ENCODE measurements around the gene KRT74. TPM values are rescaled to one million over a fixed set of nuclear protein-coding genes. Genes with fewer than 3 reads are reported as not detected.

KRT74 gene
- total RNA-seq, 1 experiment from 2014 or later, result not detected

DNA sequence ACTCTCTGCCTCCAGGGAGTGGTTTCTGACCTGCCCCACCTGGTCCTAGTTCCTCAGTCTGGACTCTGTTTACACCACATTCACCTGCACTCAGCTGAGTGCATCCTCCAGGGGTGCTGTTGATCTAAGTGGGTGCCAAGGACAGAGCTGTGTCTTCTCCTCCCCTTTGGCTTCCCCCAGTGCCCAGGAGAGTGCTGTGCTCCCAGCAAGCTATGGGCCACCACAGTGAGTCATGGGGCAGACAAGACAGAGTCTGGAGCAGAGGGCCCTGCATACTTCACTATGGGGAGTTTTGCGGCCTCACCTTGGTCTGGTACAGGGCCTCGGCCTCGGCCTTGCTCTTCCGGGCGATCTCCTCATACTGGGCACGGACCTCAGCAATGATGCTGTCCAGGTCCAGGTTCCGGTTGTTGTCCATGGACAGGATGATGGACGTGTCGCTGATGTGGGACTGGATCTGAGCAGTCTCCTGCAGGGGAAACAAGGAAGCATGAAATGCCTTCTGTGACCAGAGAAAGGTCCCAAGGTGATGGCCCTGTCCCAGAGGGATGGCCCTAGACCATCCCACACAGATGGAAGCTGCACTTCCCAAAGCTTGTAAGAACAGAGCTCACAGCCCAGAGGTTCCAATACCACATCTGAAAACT lies 39.9 kb upstream of the KRT74 start:
- ATAC-seq (no peak), DNase-seq (ENCODE audit: low read depth, low spot score) (no peak)
- in situ Hi-C loops (cut with HindIII; ENCODE audit: low pct_unique_long_range_greater_than_20kb, low sequenced_read_pairs), result no loop called here

DNA sequence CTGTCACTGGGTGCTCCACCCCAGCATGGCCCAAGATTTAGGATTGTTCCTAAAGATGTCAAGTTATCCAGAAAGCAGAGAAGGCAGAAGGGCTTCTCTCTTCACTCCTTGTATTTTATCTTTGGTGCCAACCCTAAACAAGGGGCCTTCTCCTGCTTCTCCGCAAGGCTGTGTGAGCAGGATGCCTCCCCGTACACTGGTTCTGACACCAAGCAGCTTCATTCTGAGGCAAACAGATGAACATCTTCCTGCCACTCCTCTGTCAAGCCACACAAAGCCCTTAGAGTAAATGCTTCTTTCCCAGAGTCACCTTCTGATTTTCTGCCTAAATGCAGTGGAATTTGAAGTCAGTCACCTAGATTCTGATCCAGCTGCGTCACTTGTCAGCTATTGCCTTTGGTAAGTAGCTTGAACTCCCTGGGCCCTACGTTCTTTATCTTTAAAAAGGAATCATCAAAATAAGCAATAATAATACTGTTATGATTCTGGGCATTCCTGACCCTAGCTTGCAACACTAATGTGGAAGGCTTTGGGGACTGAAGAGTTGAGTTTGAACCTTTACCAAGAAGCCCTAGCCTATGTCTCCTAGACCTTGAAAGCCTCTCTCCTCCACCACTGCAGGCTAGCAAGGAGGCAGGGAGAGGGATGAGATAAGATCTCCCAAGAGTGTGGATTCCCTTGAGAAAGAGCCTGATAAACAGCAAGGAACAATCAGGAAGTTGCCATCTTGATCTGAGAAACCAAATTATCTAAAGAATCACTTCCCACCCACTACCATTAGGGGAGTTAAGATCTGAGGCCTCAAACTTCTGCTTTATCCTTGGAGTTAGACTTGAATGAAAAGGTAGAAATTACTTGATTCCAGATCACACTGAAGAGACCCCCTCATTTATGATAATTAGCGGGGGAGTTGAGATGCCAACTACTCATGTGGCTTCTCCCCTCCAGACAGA lies 39.1 kb upstream of the KRT74 start:
- no peaks in the 10 kb centered on the region for H3K9me3 ChIP-seq (ENCODE audit: control insufficient read depth, insufficient read depth, low read depth, low read length)
- no peak overlapping the region for H3K27ac ChIP-seq (ENCODE audit: low read length)
- no peaks in the 10 kb centered on the region for H3K36me3 ChIP-seq (ENCODE audit: control insufficient read depth, insufficient read depth, low read length)
- no TSS peak for BruUV-seq (replicated peaks)
- peaks cover 8% of the 10 kb centered on the region for H3K27me3 ChIP-seq (ENCODE audit: control insufficient read depth, insufficient read depth, low read length)
- H3K4me1 ChIP-seq (ENCODE audit: control insufficient read depth, insufficient read depth, low read length), result no peaks in the 10 kb centered on the region
- no peak for DNase-seq (ENCODE audit: low read depth, low spot score)
- no peak overlapping the region for H3K4me3 ChIP-seq (ENCODE audit: low read depth in 2 of 2, low read length in 2 of 2)
- ChIA-PET CTCF (no interaction called here), POLR2A (no interaction called here)
- no peak for TF ChIP-seq TCF7L2 (IDR thresholded peaks at IDR 0.05; ENCODE audit: low read depth, low read length)
- TF ChIP-seq SIN3A (IDR thresholded peaks at IDR 0.05; ENCODE audit: borderline replicate concordance, insufficient read depth, low read depth, low read length), result no peak
- TF ChIP-seq POLR2AphosphoS5 (IDR thresholded peaks at IDR 0.05; ENCODE audit: low read depth, low read length), result no peak
- TF ChIP-seq, protein P1, sequence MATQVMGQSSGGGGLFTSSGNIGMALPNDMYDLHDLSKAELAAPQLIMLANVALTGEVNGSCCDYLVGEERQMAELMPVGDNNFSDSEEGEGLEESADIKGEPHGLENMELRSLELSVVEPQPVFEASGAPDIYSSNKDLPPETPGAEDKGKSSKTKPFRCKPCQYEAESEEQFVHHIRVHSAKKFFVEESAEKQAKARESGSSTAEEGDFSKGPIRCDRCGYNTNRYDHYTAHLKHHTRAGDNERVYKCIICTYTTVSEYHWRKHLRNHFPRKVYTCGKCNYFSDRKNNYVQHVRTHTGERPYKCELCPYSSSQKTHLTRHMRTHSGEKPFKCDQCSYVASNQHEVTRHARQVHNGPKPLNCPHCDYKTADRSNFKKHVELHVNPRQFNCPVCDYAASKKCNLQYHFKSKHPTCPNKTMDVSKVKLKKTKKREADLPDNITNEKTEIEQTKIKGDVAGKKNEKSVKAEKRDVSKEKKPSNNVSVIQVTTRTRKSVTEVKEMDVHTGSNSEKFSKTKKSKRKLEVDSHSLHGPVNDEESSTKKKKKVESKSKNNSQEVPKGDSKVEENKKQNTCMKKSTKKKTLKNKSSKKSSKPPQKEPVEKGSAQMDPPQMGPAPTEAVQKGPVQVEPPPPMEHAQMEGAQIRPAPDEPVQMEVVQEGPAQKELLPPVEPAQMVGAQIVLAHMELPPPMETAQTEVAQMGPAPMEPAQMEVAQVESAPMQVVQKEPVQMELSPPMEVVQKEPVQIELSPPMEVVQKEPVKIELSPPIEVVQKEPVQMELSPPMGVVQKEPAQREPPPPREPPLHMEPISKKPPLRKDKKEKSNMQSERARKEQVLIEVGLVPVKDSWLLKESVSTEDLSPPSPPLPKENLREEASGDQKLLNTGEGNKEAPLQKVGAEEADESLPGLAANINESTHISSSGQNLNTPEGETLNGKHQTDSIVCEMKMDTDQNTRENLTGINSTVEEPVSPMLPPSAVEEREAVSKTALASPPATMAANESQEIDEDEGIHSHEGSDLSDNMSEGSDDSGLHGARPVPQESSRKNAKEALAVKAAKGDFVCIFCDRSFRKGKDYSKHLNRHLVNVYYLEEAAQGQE (IDR thresholded peaks at IDR 0.05; ENCODE audit: insufficient read depth in 1 of 2, low read depth in 2 of 2, low read length in 1 of 2), result no peak
- TF ChIP-seq, protein P2, sequence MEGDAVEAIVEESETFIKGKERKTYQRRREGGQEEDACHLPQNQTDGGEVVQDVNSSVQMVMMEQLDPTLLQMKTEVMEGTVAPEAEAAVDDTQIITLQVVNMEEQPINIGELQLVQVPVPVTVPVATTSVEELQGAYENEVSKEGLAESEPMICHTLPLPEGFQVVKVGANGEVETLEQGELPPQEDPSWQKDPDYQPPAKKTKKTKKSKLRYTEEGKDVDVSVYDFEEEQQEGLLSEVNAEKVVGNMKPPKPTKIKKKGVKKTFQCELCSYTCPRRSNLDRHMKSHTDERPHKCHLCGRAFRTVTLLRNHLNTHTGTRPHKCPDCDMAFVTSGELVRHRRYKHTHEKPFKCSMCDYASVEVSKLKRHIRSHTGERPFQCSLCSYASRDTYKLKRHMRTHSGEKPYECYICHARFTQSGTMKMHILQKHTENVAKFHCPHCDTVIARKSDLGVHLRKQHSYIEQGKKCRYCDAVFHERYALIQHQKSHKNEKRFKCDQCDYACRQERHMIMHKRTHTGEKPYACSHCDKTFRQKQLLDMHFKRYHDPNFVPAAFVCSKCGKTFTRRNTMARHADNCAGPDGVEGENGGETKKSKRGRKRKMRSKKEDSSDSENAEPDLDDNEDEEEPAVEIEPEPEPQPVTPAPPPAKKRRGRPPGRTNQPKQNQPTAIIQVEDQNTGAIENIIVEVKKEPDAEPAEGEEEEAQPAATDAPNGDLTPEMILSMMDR (IDR thresholded peaks at IDR 0.05), result no peak
- intact Hi-C loops (cut with micrococcal nuclease; ENCODE audit: unreplicated experiment) (no loop called here), in situ Hi-C loops (cut with HindIII; ENCODE audit: low pct_unique_long_range_greater_than_20kb, low sequenced_read_pairs) (no loop called here)
- ATAC-seq, result no peak

More for the DNA sequence above, 39.9 kb upstream of the KRT74 start:
- H3K4me1 ChIP-seq (ENCODE audit: control insufficient read depth, insufficient read depth, low read length), result no peaks in the 10 kb centered on the region
- POLR2A ChIA-PET, result no interaction called here
- H3K27ac ChIP-seq (ENCODE audit: low read length), result no peak overlapping the region
- TF ChIP-seq, protein P1 (IDR thresholded peaks at IDR 0.05; ENCODE audit: insufficient read depth in 1 of 2, low read depth in 2 of 2, low read length in 1 of 2), result no peak
- TF ChIP-seq POLR2AphosphoS5 (IDR thresholded peaks at IDR 0.05; ENCODE audit: low read depth, low read length) (no peak), SIN3A (IDR thresholded peaks at IDR 0.05; ENCODE audit: borderline replicate concordance, insufficient read depth, low read depth, low read length) (no peak), TCF7L2 (IDR thresholded peaks at IDR 0.05; ENCODE audit: low read depth, low read length) (no peak)
- TF ChIP-seq, protein P2 (IDR thresholded peaks at IDR 0.05), result no peak
- BruUV-seq (replicated peaks), result no TSS peak
- H3K36me3 ChIP-seq (ENCODE audit: control insufficient read depth, insufficient read depth, low read length), result no peaks in the 10 kb centered on the region
- intact Hi-C loops (cut with micrococcal nuclease; ENCODE audit: unreplicated experiment), result no loop called here
- no peak overlapping the region for H3K4me3 ChIP-seq (ENCODE audit: low read depth in 2 of 2, low read length in 2 of 2)
- no peaks in the 10 kb centered on the region for H3K9me3 ChIP-seq (ENCODE audit: control insufficient read depth, insufficient read depth, low read depth, low read length)
- CTCF ChIA-PET, result no interaction called here
- peaks cover 8% of the 10 kb centered on the region for H3K27me3 ChIP-seq (ENCODE audit: control insufficient read depth, insufficient read depth, low read length)
